Pons (tissue), 1 donor: Measurements from ENCODE around the gene AKAP8L.
"Not testable (repeated sequence)": the region's sequence is repeated elsewhere in the genome, so short reads cannot be mapped to it uniquely, and the experiment has no call there.

Experiments used
- DNase-seq: peaks from one replicate; pipeline ENCODE4 v3.0.0-alpha.2; 2016; ENCODE audit warnings: low spot score

The AKAP8L gene

GRCh38 chr19:15379083-15379998 lies 39.4 kb downstream of the AKAP8L start, which contains the start of gene AKAP8:
Gene AKAP8, minus strand, starts transcription at chr19:15379787. Its CDS starts 56 bp downstream, at chr19:15379731.
- DNase-seq: peak; percentile 97

GRCh38 chr19:15378534-15379082 lies 40.2 kb downstream of the AKAP8L start:
- DNase-seq: no peak

- DNase-seq: no peak
Measured at GRCh38 chr19:15374796-15375440, 43.9 kb downstream of the AKAP8L start.

- DNase-seq: no peak
Measured at GRCh38 chr19:15374105-15374651, 44.6 kb downstream of the AKAP8L start.

GRCh38 chr19:15373644-15374043 lies 45.1 kb downstream of the AKAP8L start:
- DNase-seq: no peak

GRCh38 chr19:15372891-15373301 lies 45.9 kb downstream of the AKAP8L start:
- DNase-seq: no peak

GRCh38 chr19:15372470-15372869 lies 46.3 kb downstream of the AKAP8L start:
- no peak for DNase-seq

- no peak for DNase-seq
Measured at GRCh38 chr19:15371786-15372380, 46.9 kb downstream of the AKAP8L start.

GRCh38 chr19:15371119-15371518 lies 47.7 kb downstream of the AKAP8L start:
- no peak for DNase-seq

- no peak for DNase-seq
Measured at GRCh38 chr19:15369594-15369891, 49.2 kb downstream of the AKAP8L start.

GRCh38 chr19:15368798-15369593 lies 49.8 kb downstream of the AKAP8L start:
- no peak for DNase-seq

- DNase-seq: no peak
Measured at GRCh38 chr19:15368051-15368632, 50.6 kb downstream of the AKAP8L start.

- no peak for DNase-seq
Measured at GRCh38 chr19:15367439-15367838, 51.3 kb downstream of the AKAP8L start.

- no peak for DNase-seq
Measured at GRCh38 chr19:15365264-15365663, 53.5 kb downstream of the AKAP8L start.

GRCh38 chr19:15363791-15364190 lies 55.0 kb downstream of the AKAP8L start:
- not testable (repeated sequence) for DNase-seq

- DNase-seq: not testable (repeated sequence)
Measured at GRCh38 chr19:15363048-15363447, 55.7 kb downstream of the AKAP8L start.

GRCh38 chr19:15360015-15360414 lies 58.8 kb downstream of the AKAP8L start:
- DNase-seq: not testable (repeated sequence)

GRCh38 chr19:15358918-15359317 lies 59.9 kb downstream of the AKAP8L start:
- DNase-seq: no peak

GRCh38 chr19:15357906-15358305 lies 60.9 kb downstream of the AKAP8L start:
- DNase-seq: no peak

- DNase-seq: no peak
Measured at GRCh38 chr19:15354566-15355296, 64.1 kb downstream of the AKAP8L start.
